ENCODE measurements around the gene DYNLRB1. TPM values are rescaled to one million over a fixed set of nuclear protein-coding genes. Genes with fewer than 3 reads are reported as not detected.

The DYNLRB1 gene
- total and polyA plus RNA-seq, 10 of the 15 experiments (the other 5 are each of a cell fraction or from before 2014, with no cell fraction given), result 87.9 to 313 (median 153) TPM

- ChIA-PET SMC1A (ENCODE audit: uncharacterized antibody, unreplicated experiment) (interaction anchor here (1.3 to 1.9 kb wide), 2 partner anchors 139 to 226 kb away, joined by 3 to 7 read pairs; partner anchors contain the start of gene TP53INP2), RAD21 (ENCODE audit: unreplicated experiment) (no interaction called here), POLR2A (no interaction called here), CTCF (interaction anchor here (0.6 to 4.0 kb wide), 7 partner anchors 27 to 308 kb away, joined by 3 to 29 read pairs (median 3); no protein-coding TSS in a partner anchor)
- Histone ChIP-seq H3K27me3 (replicated peaks in 1 of 2; ENCODE audit: control insufficient read depth in 2 of 2, insufficient read depth in 2 of 2, low read length in 1 of 2) (no peaks in the 10 kb centered on the region), H2AFZ (ENCODE audit: control insufficient read depth, low read depth, low read length) (no peak overlapping the region), H3K27ac (ENCODE audit: control insufficient read depth, insufficient read depth) (no peak overlapping the region), H3K79me2 (ENCODE audit: control insufficient read depth, insufficient read depth, low read length) (no peaks in the 10 kb centered on the region), H3K9ac (ENCODE audit: control insufficient read depth, insufficient read depth, low read length) (no peak overlapping the region), H3K36me3 (ENCODE audit: control insufficient read depth in 2 of 2, insufficient read depth in 2 of 2, low read length in 1 of 2) (peaks cover 0 to 2% of the 10 kb centered on the region in 2 experiments; a peak in 2 of 4 replicates), H4K20me1 (ENCODE audit: control insufficient read depth, insufficient read depth) (no peaks in the 10 kb centered on the region), H3K9me3 (replicated peaks; ENCODE audit: control insufficient read depth, insufficient read depth, low read length) (no peaks in the 10 kb centered on the region), H3K4me3 (no peak overlapping the region), H3K4me1 (ENCODE audit: control insufficient read depth, insufficient read depth, low read length) (no peaks in the 10 kb centered on the region), H3K4me2 (ENCODE audit: control insufficient read depth, insufficient read depth) (no peak overlapping the region)
- BruUV-seq (replicated peaks), result no TSS peak
- 58% methylated on average over 7 of the region's 7 CpGs for WGBS (ENCODE audit: insufficient coverage, insufficient replicate concordance, low lambda C conversion rate, missing lambda C conversion rate)
- no peak for DNase-seq (ENCODE audit: low read depth, low spot score)
- peak; percentile 78 for ATAC-seq
- in situ Hi-C loops (cut with MboI) (no loop called here), intact Hi-C loops (cut with micrococcal nuclease; ENCODE audit: unreplicated experiment) (no loop called here)
- no peak for FAIRE-seq
- TF ChIP-seq CREM (IDR thresholded peaks at IDR 0.05; ENCODE audit: low read depth) (no peak), NR2F1 (conservative IDR thresholded peaks at IDR 0.05) (peak; percentile 67), KLF5 (IDR thresholded peaks at IDR 0.05; ENCODE audit: partially characterized antibody) (no peak), POLR2AphosphoS5 (IDR thresholded peaks at IDR 0.05; ENCODE audit: low read length) (no peak), ZNF687 (IDR thresholded peaks at IDR 0.05) (peak; percentile 58; the same call in 1 of the 2 replicates)
Measured at GRCh38 chr20:34564833-34565232, 48.6 kb downstream of the DYNLRB1 start.
